GM10266 (cell line): ENCODE results near the gene LHPP.

ENCODE experiments used
- DNase-seq: peaks from one replicate; pipeline ENCODE4 v3.0.0; 2012; ENCODE audit errors: extremely low spot score
- TF ChIP-seq, protein P1 (sequence below): IDR thresholded peaks from 2 replicates; pipeline ENCODE4 v1.5.1; 2012; ENCODE audit warnings: mild to moderate bottlenecking, low read depth; ENCODE audit not compliant: control insufficient read depth, insufficient read depth; ENCODE audit errors: missing control alignments

Gene LHPP

DNA sequence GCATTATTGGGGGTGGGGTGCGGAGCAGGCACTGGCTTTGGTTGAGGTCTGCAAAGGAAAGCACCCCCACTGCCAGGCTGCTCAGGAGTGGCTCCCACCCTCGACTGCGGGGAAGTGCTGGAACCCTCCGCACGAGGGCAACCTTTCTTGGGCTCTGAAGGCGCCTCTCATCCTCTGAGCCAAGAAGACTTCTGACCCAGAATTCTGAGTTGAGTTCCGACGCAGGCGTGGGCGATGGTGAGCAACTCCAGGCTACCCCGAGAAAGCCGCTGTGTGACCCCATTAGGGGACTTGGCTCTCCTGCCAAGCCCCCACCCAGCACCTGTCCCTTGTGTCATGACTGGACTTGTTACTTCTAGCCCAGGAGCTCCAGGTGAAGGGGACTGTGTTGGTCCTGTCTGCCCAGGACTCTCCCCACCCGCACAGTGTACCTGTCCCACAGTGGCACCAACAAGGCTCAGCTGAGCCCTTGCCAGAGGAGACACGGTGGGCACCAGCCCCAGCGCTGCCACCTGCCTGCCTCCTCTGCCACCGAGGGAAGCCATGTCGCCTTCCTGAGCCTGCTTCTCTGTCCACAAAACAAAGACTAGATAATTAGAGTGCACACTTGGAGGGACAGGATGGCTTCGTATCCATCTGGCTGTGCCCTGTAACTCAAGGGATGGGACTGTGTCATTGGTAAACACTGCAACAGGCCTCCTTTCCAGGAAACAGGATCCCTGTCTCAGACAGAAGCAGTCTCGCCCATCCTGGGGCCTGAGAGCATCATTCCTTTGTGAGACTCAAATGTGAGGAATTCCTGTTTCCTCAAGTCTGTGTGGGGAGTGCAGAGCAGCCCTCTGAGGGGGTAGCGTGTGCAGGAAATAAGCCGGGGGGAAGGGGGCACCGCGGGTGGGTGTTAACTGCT is 128.8 kb downstream of the LHPP start:
- DNase-seq, result no peak
- TF ChIP-seq, protein P1, sequence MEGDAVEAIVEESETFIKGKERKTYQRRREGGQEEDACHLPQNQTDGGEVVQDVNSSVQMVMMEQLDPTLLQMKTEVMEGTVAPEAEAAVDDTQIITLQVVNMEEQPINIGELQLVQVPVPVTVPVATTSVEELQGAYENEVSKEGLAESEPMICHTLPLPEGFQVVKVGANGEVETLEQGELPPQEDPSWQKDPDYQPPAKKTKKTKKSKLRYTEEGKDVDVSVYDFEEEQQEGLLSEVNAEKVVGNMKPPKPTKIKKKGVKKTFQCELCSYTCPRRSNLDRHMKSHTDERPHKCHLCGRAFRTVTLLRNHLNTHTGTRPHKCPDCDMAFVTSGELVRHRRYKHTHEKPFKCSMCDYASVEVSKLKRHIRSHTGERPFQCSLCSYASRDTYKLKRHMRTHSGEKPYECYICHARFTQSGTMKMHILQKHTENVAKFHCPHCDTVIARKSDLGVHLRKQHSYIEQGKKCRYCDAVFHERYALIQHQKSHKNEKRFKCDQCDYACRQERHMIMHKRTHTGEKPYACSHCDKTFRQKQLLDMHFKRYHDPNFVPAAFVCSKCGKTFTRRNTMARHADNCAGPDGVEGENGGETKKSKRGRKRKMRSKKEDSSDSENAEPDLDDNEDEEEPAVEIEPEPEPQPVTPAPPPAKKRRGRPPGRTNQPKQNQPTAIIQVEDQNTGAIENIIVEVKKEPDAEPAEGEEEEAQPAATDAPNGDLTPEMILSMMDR, result no peak

DNA sequence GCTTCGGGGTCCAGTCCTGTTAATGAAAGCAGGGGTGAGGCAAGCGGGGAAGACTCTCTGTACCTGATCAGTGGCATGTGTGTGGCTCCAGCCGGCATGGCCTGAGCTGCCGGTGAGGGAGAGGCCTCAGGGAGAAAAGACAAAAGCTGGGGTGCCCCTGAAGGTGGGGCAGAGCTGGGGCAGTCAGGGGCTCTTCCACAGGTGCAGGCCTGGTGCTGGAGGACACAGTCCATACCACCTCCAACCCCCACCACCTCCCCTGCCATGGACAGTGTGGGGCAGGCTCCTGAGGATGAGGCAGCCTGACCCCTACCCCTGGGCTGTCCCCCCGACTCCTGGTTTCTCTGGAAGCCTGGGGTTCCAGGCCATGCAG is 129.5 kb downstream of the LHPP start:
- no peak for DNase-seq
- TF ChIP-seq, protein P1, result no peak

DNA sequence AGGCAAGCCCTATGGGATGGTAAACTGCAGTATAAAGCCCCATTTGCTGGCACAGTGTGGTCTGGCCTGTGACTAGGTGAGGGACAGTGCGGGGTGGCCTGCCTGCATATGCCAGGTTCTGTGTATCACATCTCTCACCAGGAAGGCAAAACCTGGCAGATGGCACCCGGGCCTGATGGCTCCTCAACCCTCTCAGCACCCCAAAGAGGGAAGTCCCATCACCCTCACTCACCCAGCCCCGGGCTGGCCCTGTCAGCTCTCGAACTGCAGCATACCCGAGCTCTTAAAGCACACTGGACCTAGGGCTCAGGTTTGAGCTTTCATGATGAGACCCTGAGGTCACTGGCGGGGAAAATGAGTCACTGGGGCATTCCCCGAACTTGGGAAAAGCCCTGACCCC is 130.5 kb downstream of the LHPP start:
- no peak for DNase-seq
- TF ChIP-seq, protein P1, result no peak

DNA sequence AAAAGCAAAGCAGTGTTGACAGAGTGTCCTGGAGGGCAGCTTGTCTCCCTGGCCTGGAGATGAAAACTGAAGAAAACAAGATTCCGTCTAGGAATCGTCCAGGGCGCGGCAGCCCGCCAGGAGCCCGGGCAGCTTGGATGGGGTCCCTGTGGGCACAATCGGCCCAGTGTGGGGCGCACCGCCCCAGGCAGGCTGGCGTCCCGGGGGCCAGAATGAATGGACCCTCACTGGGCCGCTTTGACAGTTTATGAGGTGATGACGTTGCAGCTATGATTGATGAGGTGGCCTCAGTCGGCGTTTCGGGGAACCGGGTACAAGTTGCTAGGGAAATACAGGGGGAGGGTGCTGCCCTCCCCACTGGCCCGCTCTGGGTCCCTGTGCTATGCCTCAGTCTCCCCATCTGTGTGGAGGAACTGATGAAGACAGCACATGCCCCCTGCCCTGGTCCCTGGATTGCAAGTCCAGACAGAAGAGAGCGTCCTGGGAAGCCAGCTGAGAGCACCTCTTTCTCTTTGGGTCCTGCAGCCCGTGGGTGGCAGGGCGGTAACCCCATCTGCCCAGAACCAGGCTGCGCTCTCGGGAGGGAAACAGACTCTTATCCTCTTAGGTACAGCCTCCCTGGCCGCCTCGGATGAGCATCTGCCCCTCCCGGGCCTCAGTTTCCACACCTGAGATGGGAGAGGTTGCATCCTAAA is 131.3 kb downstream of the LHPP start:
- TF ChIP-seq, protein P1, result no peak
- DNase-seq, result no peak

DNA sequence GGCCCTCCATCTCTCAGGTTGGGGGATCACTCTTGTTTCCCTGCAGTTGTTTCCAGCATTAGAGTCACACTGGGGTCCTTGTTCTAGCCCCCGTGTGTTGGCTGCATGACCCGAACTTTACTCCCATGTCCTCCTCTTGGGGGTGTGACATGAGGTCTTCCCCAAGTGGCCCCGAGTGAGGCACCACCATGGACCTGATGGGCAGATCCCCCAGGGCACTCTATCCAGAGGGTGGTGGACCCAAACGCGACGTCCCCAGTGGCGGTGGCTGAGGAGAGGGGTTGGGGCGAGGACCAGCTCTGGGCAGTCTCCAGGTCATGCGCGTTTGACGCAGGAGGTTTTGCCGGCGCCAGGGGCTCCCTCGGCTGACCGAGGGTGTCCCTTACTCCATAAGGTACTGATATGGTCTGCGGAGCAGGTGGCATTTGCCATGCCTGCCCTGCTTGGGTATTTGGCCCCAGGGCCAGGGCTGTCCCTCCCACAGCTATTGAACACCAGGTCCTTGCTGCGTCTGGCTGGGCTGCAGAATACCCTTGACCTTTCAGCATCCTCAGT is 131.9 kb downstream of the LHPP start:
- no peak for DNase-seq
- TF ChIP-seq, protein P1, result no peak

DNA sequence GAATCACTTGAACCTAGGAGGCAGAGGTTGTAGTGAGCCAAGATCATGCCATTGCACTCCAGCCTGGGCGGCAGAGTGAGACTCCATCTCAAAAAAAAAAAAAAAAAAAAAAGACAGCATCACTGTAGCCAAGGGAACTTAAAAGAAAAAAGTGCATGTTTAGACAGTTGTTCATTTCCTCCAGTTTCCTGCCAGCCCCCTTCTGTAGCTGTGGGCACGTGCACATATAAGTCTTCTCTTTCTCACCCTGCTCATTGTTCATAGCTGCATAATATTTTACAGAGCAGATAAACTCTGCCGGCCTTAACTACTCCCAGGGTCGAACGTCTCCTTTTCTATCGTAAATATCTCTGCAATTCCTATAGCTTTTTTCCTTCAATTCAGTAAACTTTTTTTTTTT is 132.6 kb downstream of the LHPP start:
- TF ChIP-seq, protein P1, result no peak
- DNase-seq, result no peak
